NCI-H2107 treated with DMSO at 0.1 percent for 48 hours (cell line): ENCODE results near the gene TMEM130.
"Not testable (repeated sequence)": the region's sequence is repeated elsewhere in the genome, so short reads cannot be mapped to it uniquely, and the experiment has no call there.

Source experiments
- DNase-seq: peaks from one replicate; lab custom pipeline; 2025; ENCODE audit not compliant: unreplicated experiment; lab: John Stamatoyannopoulos, UW

Gene TMEM130

GRCh38 chr7:98842552-98842951 is 27.3 kb downstream of the TMEM130 start:
- DNase-seq = not testable (repeated sequence)

- DNase-seq = no peak
Measured at GRCh38 chr7:98841179-98841997, 28.4 kb downstream of the TMEM130 start.

GRCh38 chr7:98840722-98841121 is 29.1 kb downstream of the TMEM130 start:
- no peak for DNase-seq

- DNase-seq = no peak
Measured at GRCh38 chr7:98840096-98840495, 29.7 kb downstream of the TMEM130 start.

- DNase-seq = no peak
Measured at GRCh38 chr7:98837630-98837972, 32.2 kb downstream of the TMEM130 start.

- DNase-seq = peak; percentile 99
Measured at GRCh38 chr7:98836811-98837629, 32.8 kb downstream of the TMEM130 start.

- DNase-seq = no peak
Measured at GRCh38 chr7:98834949-98835348, 34.9 kb downstream of the TMEM130 start.

- DNase-seq = no peak
Measured at GRCh38 chr7:98833022-98833421, 36.8 kb downstream of the TMEM130 start.

GRCh38 chr7:98831641-98832221 is 38.1 kb downstream of the TMEM130 start:
- DNase-seq = no peak

- no peak for DNase-seq
Measured at GRCh38 chr7:98830972-98831548, 38.8 kb downstream of the TMEM130 start.

GRCh38 chr7:98828368-98828767 is 41.4 kb downstream of the TMEM130 start:
- no peak for DNase-seq

GRCh38 chr7:98827258-98827657 is 42.6 kb downstream of the TMEM130 start:
- no peak for DNase-seq

GRCh38 chr7:98826811-98827231 is 43.0 kb downstream of the TMEM130 start:
- peak; percentile 65 for DNase-seq

GRCh38 chr7:98826387-98826786 is 43.4 kb downstream of the TMEM130 start:
- DNase-seq = no peak

GRCh38 chr7:98823226-98823625 is 46.6 kb downstream of the TMEM130 start:
- DNase-seq = no peak

GRCh38 chr7:98821348-98821747 is 48.5 kb downstream of the TMEM130 start:
- no peak for DNase-seq

GRCh38 chr7:98816967-98817710 is 52.7 kb downstream of the TMEM130 start:
- no peak for DNase-seq

GRCh38 chr7:98816241-98816640 is 53.6 kb downstream of the TMEM130 start:
- DNase-seq = no peak

- no peak for DNase-seq
Measured at GRCh38 chr7:98815313-98815712, 54.5 kb downstream of the TMEM130 start.

GRCh38 chr7:98811299-98811698 is 58.5 kb downstream of the TMEM130 start:
- no peak for DNase-seq
